ENCODE measurements around the gene RPL12.

Gene RPL12

DNA sequence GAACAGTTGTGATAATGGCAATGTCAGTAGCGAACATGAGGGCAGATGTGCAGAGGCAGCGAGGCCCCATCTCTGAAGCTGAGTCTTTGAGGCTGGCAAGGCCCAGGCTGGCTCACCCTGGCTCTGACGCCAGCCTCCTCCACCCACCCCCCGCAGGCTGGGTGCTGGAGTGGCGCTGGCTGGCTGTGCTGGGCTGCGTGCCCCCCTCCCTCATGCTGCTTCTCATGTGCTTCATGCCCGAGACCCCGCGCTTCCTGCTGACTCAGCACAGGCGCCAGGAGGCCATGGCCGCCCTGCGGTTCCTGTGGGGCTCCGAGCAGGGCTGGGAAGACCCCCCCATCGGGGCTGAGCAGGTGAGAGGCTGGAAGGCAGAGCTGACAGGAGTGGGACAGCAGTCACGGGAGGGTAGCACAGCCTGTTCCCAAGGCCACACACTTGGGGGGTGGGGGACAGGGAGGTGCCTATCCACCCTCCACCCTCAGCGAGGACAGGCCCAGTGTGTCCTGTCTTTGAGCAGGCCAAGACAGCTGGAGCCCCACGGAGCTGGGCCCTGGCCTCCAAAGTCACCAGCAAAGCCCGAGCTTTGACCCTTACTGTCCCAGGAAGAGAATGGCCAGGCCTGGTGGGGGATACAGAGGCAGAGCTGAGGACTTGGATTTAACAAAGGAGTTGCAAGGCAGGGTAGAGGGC is 48.7 kb downstream of the RPL12 start:
- DNase-seq = no peak

DNA sequence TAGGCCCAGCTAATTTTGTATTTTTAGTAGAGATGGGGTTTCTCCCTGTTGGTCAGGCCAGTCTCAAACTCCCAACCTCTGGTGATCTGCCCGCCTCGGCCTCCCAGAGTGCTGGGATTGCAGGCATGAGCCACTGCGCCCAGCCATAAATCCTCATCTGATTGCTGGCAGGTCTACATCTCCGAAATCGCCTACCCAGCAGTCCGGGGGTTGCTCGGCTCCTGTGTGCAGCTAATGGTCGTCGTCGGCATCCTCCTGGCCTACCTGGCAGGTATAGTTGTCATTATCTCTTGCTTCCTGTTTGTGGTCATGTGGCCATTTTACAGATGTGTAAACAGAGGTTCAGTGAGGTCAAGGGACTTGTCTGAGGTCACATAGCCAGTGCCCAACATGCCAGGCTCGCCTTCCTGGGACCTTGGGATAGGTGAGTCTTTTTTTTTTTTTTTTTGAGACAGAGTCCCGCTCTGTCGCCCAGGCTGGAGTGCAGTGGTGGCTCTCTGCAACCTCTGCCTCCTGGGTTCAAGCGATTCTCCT is 51.4 kb downstream of the RPL12 start:
- no peak for DNase-seq

DNA sequence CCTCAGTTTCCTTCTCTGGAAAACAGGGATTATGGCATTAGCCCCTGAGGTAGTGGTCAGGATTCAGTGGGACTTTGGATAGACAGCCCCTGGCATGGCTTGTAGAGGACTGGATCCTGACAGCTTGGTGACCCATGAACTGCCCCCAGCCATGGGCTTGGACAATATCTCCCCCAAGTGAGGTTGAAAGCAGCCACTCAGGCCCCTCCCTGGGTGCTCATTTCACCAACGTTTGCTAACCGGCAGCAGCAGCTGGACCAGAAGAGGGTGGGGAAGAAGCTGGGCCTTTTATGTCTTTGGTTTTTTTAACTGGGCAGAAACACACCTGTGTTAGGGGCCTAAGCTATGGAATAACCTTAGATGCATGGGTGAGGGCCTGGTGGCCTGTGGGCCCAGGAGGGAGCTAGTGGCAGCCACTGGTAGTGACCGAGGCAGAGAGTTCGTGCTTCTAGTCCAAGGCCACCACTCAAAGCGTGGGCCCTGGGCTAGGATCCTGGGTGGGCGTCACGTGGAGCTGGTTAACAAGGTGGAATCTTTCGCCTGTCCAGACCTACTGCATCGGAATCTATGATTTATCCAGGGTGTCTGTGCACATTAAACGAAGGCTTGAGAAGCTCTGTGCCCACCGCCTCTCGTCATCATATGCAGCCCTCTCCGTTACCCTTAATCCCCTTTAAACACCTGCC is 52.3 kb downstream of the RPL12 start:
- no peak for DNase-seq

DNA sequence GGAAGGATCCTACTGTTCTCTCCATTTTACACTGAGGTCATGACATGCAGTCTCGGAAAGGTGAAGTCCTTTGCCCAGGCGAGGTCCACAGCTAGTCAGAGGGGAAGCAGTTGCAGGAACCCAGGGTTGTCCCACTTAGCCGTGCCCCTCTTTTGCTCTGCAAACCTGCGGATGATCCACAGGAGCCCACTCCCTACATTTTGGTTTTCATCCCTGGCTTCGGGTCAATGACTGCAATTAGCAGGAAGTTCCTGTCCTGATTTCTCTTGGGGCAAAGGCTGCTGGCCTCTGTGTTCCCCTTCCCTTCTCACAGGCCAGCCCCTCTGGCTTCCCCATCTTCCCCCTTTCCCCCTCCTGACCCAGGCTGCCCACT is 52.9 kb downstream of the RPL12 start:
- DNase-seq = no peak

Data from NCI-H2171 treated with DMSO at 0.1 percent for 48 hours (cell line).